Gastroesophageal sphincter (tissue), 3 donors: ENCODE measurements around the gene CMBL.

Experiments used
- EP300 ChIP-seq: sonication (generic); formaldehyde crosslinking; IDR thresholded peaks from one replicate; pipeline ENCODE4 v1.6.1; 2017; ENCODE audit warnings: antibody characterized with exemption, mild to moderate bottlenecking
- POLR2A ChIP-seq, 2 donors: fragments of 450-650 bp; IDR thresholded peaks; one replicate each; pipeline ENCODE4 v1.6.1; 2017; ENCODE audit warnings: antibody characterized with exemption in 2 of 2, mild to moderate bottlenecking in 2 of 2, moderate library complexity in 1 of 2
- TF ChIP-seq, protein P1 (sequence below), 4 experiments: fragments of 200-600 bp in 2 of 4; fragments of 450-650 bp in 2 of 4; sonication (generic) in 1 of 4; IDR thresholded peaks; one replicate each; pipeline ENCODE4 v1.5.1; 2017 to 2019; ENCODE audit warnings: antibody characterized with exemption in 4 of 4, mild to moderate bottlenecking in 2 of 4, moderate library complexity in 2 of 4

DNA sequence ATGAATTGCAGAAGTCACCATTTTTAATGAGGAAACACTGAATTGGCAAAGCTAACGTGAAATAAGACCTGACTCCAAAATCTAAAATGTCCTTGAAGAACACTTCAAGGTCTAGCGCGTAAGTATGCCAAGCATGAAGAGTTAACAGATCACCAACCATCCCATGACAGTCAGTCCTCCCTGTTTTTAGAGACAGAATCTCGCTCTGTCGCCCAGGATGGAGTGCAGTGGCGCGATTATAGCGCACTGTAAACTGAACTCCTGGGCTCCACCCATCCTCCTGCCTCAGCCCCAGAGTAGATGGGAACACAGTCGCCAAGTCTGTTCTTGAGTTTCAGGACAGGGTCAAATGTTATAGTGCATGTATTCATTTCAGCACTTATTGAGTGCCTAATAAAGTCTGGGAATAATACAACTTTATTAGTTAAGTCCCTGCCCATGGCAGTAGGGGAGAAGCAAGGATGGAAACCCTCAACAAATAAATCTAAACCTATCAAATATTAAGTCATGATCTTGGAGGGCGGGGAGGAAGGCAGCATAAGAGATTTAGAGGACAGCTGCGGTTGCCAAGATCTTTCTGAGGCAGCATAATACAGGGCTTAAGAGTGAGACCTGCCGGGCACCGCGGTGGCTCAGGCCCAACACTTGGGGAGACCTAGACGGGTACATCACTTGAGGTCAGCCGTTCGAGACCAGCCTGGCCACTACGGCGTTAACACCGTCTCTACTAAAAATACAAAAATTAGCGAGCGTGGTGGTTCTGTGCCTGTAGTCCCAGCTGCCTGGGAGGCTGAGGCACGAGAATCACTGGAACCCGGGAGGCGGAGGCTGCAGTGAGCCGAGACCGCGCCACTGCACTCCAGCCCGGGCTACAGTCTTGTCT lies 59.1 kb downstream of the CMBL start:
- TF ChIP-seq, protein P1, sequence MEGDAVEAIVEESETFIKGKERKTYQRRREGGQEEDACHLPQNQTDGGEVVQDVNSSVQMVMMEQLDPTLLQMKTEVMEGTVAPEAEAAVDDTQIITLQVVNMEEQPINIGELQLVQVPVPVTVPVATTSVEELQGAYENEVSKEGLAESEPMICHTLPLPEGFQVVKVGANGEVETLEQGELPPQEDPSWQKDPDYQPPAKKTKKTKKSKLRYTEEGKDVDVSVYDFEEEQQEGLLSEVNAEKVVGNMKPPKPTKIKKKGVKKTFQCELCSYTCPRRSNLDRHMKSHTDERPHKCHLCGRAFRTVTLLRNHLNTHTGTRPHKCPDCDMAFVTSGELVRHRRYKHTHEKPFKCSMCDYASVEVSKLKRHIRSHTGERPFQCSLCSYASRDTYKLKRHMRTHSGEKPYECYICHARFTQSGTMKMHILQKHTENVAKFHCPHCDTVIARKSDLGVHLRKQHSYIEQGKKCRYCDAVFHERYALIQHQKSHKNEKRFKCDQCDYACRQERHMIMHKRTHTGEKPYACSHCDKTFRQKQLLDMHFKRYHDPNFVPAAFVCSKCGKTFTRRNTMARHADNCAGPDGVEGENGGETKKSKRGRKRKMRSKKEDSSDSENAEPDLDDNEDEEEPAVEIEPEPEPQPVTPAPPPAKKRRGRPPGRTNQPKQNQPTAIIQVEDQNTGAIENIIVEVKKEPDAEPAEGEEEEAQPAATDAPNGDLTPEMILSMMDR (IDR thresholded peaks at IDR 0.05) = no peak
- TF ChIP-seq EP300 (no peak), POLR2A (IDR thresholded peaks at IDR 0.05) (no peak)
